Non-pigmented ciliary epithelial cell (primary cell): Measurements from ENCODE around the gene CMPK2.
"Not testable (repeated sequence)": the region's sequence is repeated elsewhere in the genome, so short reads cannot be mapped to it uniquely, and the experiment has no call there.

Experiments
- DNase-seq: peaks from one replicate; pipeline ENCODE4 v3.0.0-alpha.2; 2010; ENCODE audit warnings: low read depth

Gene CMPK2

GRCh38 chr2:6880200-6880733, 14.6 kb upstream of the CMPK2 start:
- DNase-seq: no peak

DNA sequence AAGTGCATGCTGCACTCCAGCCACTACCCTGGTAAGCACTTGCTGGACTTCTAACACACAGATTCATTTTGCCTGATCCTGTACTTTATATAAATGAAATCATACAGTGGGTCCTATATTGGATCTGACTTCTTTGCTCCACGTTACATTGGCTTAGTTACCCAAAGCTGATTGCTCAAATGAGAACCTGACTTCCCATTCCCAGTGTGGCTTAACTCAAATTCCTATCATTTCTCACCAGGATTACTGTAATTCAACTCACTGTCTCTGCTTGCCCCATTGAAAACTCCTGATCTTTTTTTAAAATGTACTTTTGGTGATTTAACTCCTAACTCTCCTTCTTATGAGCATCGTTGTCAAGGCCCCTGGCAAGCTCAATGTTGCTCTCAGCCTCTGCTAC, 13.3 kb upstream of the CMPK2 start:
- no peak for DNase-seq

- DNase-seq: no peak
Measured at GRCh38 chr2:6878549-6878948, 12.8 kb upstream of the CMPK2 start.

- no peak for DNase-seq
Measured at GRCh38 chr2:6877402-6878304, 11.9 kb upstream of the CMPK2 start, which contains the start of gene RSAD2. Gene RSAD2 (plus strand): TSS chr2:6877777. CDS start chr2:6877801, 24 bp downstream.

GRCh38 chr2:6876309-6876708, 10.6 kb upstream of the CMPK2 start:
- no peak for DNase-seq

DNA sequence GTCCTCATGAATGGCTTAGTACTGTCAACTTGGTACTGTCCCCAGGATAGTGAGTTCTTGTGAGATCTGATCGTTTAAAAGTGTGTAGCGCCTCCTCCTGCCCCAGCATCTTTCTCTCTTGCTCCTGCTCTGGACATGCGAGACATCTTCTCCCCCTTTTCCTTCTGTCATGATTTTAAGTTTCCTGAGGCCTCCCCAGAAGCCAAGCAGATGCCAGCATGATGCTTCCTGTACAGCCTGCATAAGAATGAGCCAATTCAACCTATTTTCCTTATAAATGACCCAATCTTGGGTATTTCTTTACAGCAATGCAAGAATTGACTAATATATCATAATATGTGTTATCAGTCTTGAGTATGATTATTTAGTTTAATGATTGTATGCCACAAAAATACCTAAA, 8.3 kb upstream of the CMPK2 start:
- DNase-seq: no peak

DNA sequence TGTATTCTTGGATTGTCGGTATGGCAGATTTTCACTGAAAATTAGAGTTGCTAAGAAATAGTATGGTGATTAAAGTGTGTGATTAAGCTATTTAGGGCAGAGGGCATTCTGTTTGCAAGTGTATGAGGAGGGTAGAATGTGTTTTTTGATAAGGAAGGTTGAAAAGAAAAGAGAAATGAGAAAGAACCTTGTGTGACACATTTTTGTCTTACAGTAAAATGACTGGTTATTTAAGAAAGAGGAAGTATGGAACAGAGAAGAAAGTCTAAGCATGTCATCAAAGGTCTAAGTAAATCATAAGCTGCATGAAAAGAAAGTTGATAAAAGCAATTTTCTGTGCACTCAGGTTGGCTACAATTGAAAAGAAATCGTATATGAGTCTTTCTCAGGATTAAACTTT, 6.7 kb upstream of the CMPK2 start:
- DNase-seq: no peak

- DNase-seq: no peak
Measured at GRCh38 chr2:6866982-6867381, 1.3 kb upstream of the CMPK2 start.

DNA sequence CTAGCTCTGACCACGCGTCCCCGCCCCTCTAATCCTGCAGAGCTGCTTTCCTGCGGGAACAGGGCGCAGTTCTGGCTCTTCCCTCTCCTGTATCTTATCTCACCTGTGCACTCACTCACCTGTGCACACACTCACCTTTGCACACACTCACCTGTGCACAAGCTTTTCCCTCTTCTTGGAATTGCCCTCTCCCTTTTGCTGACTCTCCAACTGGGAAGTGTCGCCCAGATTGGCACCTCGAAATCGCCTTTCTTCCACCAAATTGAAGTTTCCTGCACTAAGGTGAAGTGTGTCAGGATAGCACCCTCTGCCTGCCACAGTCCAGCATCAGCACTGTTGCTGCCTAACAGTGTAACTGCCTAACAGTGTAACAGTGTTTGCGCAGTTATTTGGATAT, 566 bp upstream of the CMPK2 start:
- no peak for DNase-seq

DNA sequence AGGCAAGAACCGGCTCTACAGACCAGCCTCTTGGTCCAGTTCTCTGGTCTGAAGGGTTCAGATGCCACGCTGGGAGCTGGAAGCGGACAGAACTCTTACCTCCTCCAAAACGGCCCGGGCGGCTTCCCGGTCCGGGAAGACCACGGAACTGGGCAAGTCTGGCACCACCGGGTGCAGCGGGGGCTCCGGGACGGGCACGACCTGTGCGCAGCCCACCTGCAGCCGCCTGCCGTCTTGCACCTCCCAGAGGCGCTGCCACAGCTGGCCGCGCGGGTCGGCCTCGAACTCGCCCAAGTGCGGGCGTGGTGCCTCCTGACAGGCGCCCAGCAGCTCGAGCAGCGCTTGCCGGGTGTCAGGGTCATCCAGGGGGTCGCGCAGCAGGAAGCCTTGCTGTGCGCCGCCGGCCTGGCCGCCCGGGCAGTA, 773 bp downstream of the CMPK2 start:
- DNase-seq: no peak

GRCh38 chr2:6864231-6864754, 1.4 kb downstream of the CMPK2 start:
- no peak for DNase-seq

DNA sequence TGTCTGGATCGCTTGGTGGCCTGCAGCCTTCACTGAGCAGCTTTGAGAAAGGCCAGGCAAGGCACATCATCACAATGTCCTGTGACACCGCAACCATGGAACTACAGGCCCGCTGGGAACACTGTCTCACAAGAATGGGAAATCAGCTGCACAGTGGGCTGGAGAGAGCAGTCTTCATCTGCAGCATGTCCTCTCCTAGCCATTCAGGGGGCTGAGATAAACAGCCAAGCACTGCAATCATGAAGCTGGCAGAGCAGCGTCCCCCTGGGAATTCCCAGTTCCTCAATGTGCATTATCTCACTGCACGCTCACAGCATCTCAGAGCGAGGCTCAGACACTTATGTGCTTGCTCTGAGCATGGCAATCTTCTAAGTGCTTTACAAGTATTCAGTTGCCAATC, 1.9 kb downstream of the CMPK2 start:
- no peak for DNase-seq

- DNase-seq: no peak
Measured at GRCh38 chr2:6860296-6860695, 5.4 kb downstream of the CMPK2 start.

GRCh38 chr2:6858466-6859027, 7.2 kb downstream of the CMPK2 start:
- not testable (repeated sequence) for DNase-seq

- DNase-seq: no peak
Measured at GRCh38 chr2:6856548-6856920, 9.2 kb downstream of the CMPK2 start.

- no peak for DNase-seq
Measured at GRCh38 chr2:6855860-6856547, 9.7 kb downstream of the CMPK2 start.

GRCh38 chr2:6854416-6854815, 11.3 kb downstream of the CMPK2 start:
- no peak for DNase-seq

DNA sequence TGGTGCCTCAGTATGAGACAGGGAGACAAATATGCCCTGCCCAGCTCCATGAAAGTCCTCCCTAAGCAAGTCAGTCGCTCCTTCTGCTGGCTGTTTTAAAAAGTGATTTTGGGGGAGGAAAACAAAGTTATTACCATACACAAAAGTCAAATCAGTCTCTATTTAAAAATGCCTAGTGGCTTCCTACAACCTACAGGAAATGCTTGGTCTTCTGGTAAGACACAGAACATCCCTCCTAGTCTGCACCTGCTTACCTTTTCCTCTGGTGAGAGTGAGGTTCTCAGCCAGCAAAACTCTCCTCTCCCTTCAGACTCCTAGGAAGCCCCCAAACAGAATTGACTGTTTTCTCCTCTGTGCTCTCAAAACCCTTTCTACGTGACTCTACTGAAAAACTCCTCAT, 13.5 kb downstream of the CMPK2 start:
- DNase-seq: no peak

- DNase-seq: no peak
Measured at GRCh38 chr2:6846967-6847681, 18.6 kb downstream of the CMPK2 start.

DNA sequence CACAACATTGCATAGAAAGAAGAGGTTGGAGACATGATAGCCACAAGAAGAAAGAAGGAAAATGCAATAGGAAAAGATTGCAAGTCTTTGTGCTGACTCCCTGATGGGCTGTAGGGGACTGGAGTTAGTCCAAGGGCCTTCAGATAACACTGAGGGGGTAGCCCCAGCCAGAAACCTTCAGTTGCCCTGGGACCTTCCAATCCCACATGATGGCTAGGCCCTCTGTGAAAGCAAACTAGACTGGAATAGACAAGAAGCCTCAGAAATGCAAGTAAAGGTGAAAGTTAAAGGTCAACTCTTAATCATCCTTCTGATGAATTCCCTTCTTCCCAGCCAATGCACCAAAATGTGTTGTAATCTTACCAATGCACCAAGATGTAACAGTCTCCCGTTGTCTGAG, 19.2 kb downstream of the CMPK2 start:
- no peak for DNase-seq

- no peak for DNase-seq
Measured at GRCh38 chr2:6845903-6846302, 19.8 kb downstream of the CMPK2 start.

DNA sequence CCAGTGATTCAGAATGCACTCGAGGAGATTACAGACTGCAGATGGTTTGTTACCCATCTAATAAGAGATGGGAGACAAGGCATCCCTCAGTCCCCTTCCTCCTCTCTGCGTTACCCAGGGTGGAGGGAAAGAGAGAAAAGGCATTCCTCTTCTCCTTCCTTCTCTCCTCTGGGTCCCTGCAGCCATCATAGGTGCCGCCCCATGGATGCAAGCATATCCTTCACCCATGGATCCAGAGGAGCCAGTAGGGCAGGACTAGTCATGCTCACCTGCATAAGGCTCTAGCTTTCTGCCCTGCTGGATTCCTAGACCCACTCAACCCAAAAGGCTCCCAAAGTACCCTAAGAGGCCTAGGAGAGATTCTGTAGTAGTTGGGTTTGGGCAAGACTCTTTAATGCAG, 20.4 kb downstream of the CMPK2 start:
- no peak for DNase-seq
